Neural progenitor cell (in vitro differentiated cells): ENCODE measurements around the gene KRT9.
A peak's percentile ranks its signal among the peaks of the same experiment; 100 is the strongest.

Source experiments
- CTCF ChIP-seq: fragments of 200-600 bp; sonication (generic); IDR thresholded peaks from 2 replicates; pipeline ENCODE4 v1.5.1; 2017; ENCODE audit warnings: antibody characterized with exemption, mild to moderate bottlenecking
- EZH2phosphoT487 ChIP-seq: fragments of 200-600 bp; sonication (generic); IDR thresholded peaks from 2 replicates; pipeline ENCODE4 v1.6.1; 2017; ENCODE audit warnings: antibody characterized with exemption

GRCh38 chr17:41548844-41549595 lies 22.8 kb downstream of the KRT9 start:
- TF ChIP-seq CTCF (peak; percentile 78), EZH2phosphoT487 (no peak)
